Thymus (tissue), 11 donors: Measurements from ENCODE around the gene TIGIT. TPM values are rescaled to one million over a fixed set of nuclear protein-coding genes. Genes with fewer than 3 reads are reported as not detected.

Experiments
- DNase-seq, 9 donors: peaks; one replicate each; pipeline ENCODE4 v3.0.0-alpha.2; 2013; ENCODE audit warnings: low spot score in 9 of 9, low read depth in 6 of 9, missing footprints in 1 of 9
- H3K27ac ChIP-seq, 2 donors: one replicate each; pipeline ENCODE4 v1.5.1; 2013; ENCODE audit warnings: control low read depth in 1 of 2, low read depth in 1 of 2, low read length in 1 of 2, mild to moderate bottlenecking in 1 of 2, moderate library complexity in 1 of 2
- H3K27me3 ChIP-seq, 2 donors: one replicate each; pipeline ENCODE4 v1.5.1; 2013; ENCODE audit warnings: low read length in 1 of 2; ENCODE audit not compliant: control insufficient read depth in 2 of 2, insufficient read depth in 1 of 2
- H3K36me3 ChIP-seq, 2 donors: one replicate each; pipeline ENCODE4 v1.5.1; 2013; ENCODE audit warnings: low read length in 1 of 2, mild to moderate bottlenecking in 1 of 2, moderate library complexity in 1 of 2; ENCODE audit not compliant: control insufficient read depth in 2 of 2, insufficient read depth in 2 of 2
- H3K4me1 ChIP-seq, 2 donors: one replicate each; pipeline ENCODE4 v1.5.1; 2013; ENCODE audit warnings: low read length in 2 of 2; ENCODE audit not compliant: control insufficient read depth in 2 of 2, insufficient read depth in 2 of 2
- H3K4me3 ChIP-seq, 2 donors: one replicate each; pipeline ENCODE4 v1.5.1; 2013; ENCODE audit warnings: low read length in 2 of 2, control low read depth in 1 of 2, mild to moderate bottlenecking in 1 of 2
- H3K9me3 ChIP-seq, 2 donors: one replicate each; pipeline ENCODE4 v1.5.1; 2013; ENCODE audit warnings: low read length in 1 of 2, mild to moderate bottlenecking in 1 of 2; ENCODE audit not compliant: control insufficient read depth in 2 of 2, insufficient read depth in 1 of 2
- WGBS: extraction: QIAGEN DNeasy Blood & Tissue Kit; methylation state at CpG from one replicate; pipeline ENCODE4 v1.1.7; 2013; 5-methylcytosine and 5-hydroxymethylcytosine counted together
- polyA plus RNA-seq: library from polyadenylated mRNA; stranded (reverse); fragments of 200-250 nt; gene quantifications from one replicate; pipeline ENCODE4 v1.2.3, GENCODE V29; 2013
- total RNA-seq: library from RNA; stranded (reverse); fragments of 120-200 nt; gene quantifications from one replicate; pipeline ENCODE4 v1.2.4, GENCODE V29; 2013
- donor health status: healthy.

Gene TIGIT
- total and polyA plus RNA-seq, 2 donors, result 5.8 to 7.1 TPM

GRCh38 chr3:114336122-114336697 lies 42.4 kb downstream of the TIGIT start:
- no peak for DNase-seq
- H3K27ac ChIP-seq, result no peak overlapping the region
- WGBS, result 96% methylated on average over 1 of the region's 1 CpG
- no peaks in the 10 kb centered on the region for H3K27me3 ChIP-seq
- peaks cover 0 to 4% of the 10 kb centered on the region in 2 donors for H3K36me3 ChIP-seq
- no peaks in the 10 kb centered on the region for H3K4me1 ChIP-seq
- no peak overlapping the region for H3K4me3 ChIP-seq
- no peaks in the 10 kb centered on the region for H3K9me3 ChIP-seq

- H3K27me3 ChIP-seq, result no peaks in the 10 kb centered on the region
- H3K9me3 ChIP-seq, result no peaks in the 10 kb centered on the region
- DNase-seq, result no peak
- 97% methylated on average over 3 of the region's 3 CpGs for WGBS
- H3K4me3 ChIP-seq, result no peak overlapping the region
- H3K27ac ChIP-seq, result no peak overlapping the region
- H3K4me1 ChIP-seq, result no peaks in the 10 kb centered on the region
- peaks cover 0 to 4% of the 10 kb centered on the region in 2 donors for H3K36me3 ChIP-seq
Observed at GRCh38 chr3:114336857-114337256, 43.0 kb downstream of the TIGIT start.

GRCh38 chr3:114338651-114339357 lies 45.0 kb downstream of the TIGIT start:
- no peak for DNase-seq
- peaks cover 0 to 4% of the 10 kb centered on the region in 2 donors for H3K36me3 ChIP-seq
- H3K4me1 ChIP-seq, result no peaks in the 10 kb centered on the region
- no peak overlapping the region for H3K27ac ChIP-seq
- no peaks in the 10 kb centered on the region for H3K9me3 ChIP-seq
- 96% methylated on average over 19 of the region's 19 CpGs for WGBS
- H3K4me3 ChIP-seq, result no peak overlapping the region
- no peaks in the 10 kb centered on the region for H3K27me3 ChIP-seq

GRCh38 chr3:114344492-114344891 lies 50.7 kb downstream of the TIGIT start:
- DNase-seq, result no peak
- 99% methylated on average over 1 of the region's 1 CpG for WGBS
- Histone ChIP-seq H3K4me3 (no peak overlapping the region), H3K27me3 (no peaks in the 10 kb centered on the region), H3K27ac (no peak overlapping the region), H3K4me1 (no peaks in the 10 kb centered on the region), H3K36me3 (no peaks in the 10 kb centered on the region), H3K9me3 (no peaks in the 10 kb centered on the region)

GRCh38 chr3:114350271-114350670 lies 56.4 kb downstream of the TIGIT start:
- no peak for DNase-seq
- H3K4me1 ChIP-seq, result no peaks in the 10 kb centered on the region
- H3K36me3 ChIP-seq, result no peaks in the 10 kb centered on the region
- no peak overlapping the region for H3K27ac ChIP-seq
- H3K4me3 ChIP-seq, result no peak overlapping the region
- 97% methylated on average over 12 of the region's 12 CpGs for WGBS
- H3K9me3 ChIP-seq, result peaks cover 0 to 12% of the 10 kb centered on the region in 2 donors
- no peaks in the 10 kb centered on the region for H3K27me3 ChIP-seq

- no peak for DNase-seq
Observed at GRCh38 chr3:114350690-114351089, 56.9 kb downstream of the TIGIT start.

GRCh38 chr3:114351123-114351821 lies 57.4 kb downstream of the TIGIT start:
- DNase-seq, result no peak
- peaks cover 0 to 12% of the 10 kb centered on the region in 2 donors for H3K9me3 ChIP-seq
- whole genome bisulfite sequencing, result 99% methylated on average over 64 of the region's 64 CpGs
- no peak overlapping the region for H3K4me3 ChIP-seq
- H3K4me1 ChIP-seq, result no peaks in the 10 kb centered on the region
- no peaks in the 10 kb centered on the region for H3K27me3 ChIP-seq
- no peaks in the 10 kb centered on the region for H3K36me3 ChIP-seq
- H3K27ac ChIP-seq, result no peak overlapping the region

More at GRCh38 chr3:114350690-114351089, 56.9 kb downstream of the TIGIT start:
- Histone ChIP-seq H3K4me3 (no peak overlapping the region), H3K27ac (no peak overlapping the region), H3K4me1 (no peaks in the 10 kb centered on the region), H3K36me3 (no peaks in the 10 kb centered on the region), H3K9me3 (peaks cover 0 to 12% of the 10 kb centered on the region in 2 donors), H3K27me3 (no peaks in the 10 kb centered on the region)
- 98% methylated on average over 24 of the region's 24 CpGs for WGBS

- no peaks in the 10 kb centered on the region for H3K27me3 ChIP-seq
- WGBS, result over 99% methylated on average over 9 of the region's 9 CpGs
- H3K27ac ChIP-seq, result no peak overlapping the region
- peaks cover 0 to 12% of the 10 kb centered on the region in 2 donors for H3K9me3 ChIP-seq
- no peak overlapping the region for H3K4me3 ChIP-seq
- DNase-seq, result no peak
- H3K36me3 ChIP-seq, result no peaks in the 10 kb centered on the region
- H3K4me1 ChIP-seq, result no peaks in the 10 kb centered on the region
Observed at GRCh38 chr3:114351822-114352145, 58.0 kb downstream of the TIGIT start.

- Histone ChIP-seq H3K36me3 (no peaks in the 10 kb centered on the region), H3K27ac (no peak overlapping the region), H3K4me1 (no peaks in the 10 kb centered on the region), H3K27me3 (no peaks in the 10 kb centered on the region), H3K4me3 (no peak overlapping the region), H3K9me3 (peaks cover 0 to 12% of the 10 kb centered on the region in 2 donors)
- DNase-seq, result no peak
Observed at GRCh38 chr3:114355653-114356052, 61.8 kb downstream of the TIGIT start.
